Activated T-cell treated with anti-CD3 and anti-CD28 coated beads, Interleukin-2, amount 50 U/mL, for 72 hours (primary cell): Measurements from ENCODE around the gene ADISSP. TPM values are rescaled to one million over a fixed set of nuclear protein-coding genes. Genes with fewer than 3 reads are reported as not detected.
A peak's percentile ranks its signal among the peaks of the same experiment; 100 is the strongest.

Source experiments
- ATAC-seq, 2 donors: fragments of 150-1000 bp; cut with Tn5 transposase; replicated peaks in 1 of 2; 2 replicates each; pipeline ENCODE4 v1.10.0; 2021; ENCODE audit warnings: moderate library complexity in 2 of 2, mild to moderate bottlenecking in 1 of 2
- DNase-seq, 2 donors: peaks; one replicate each; pipeline ENCODE4 v3.0.0; 2021 to 2022; ENCODE audit warnings: mixed read lengths in 1 of 2
- H3K27ac Mint-ChIP-seq: one replicate; pipeline ENCODE4 v1.8.0; 2022; ENCODE audit warnings: mild to moderate bottlenecking, moderate library complexity, mixed read lengths
- H3K27me3 Mint-ChIP-seq: one replicate; pipeline ENCODE4 v1.8.0; 2022; ENCODE audit warnings: low read depth, mixed read lengths
- H3K36me3 Mint-ChIP-seq, 2 donors: one replicate each; pipeline ENCODE4 v1.8.0; 2022; ENCODE audit warnings: mixed read lengths in 2 of 2, mild to moderate bottlenecking in 1 of 2; ENCODE audit not compliant: insufficient read depth in 2 of 2
- H3K4me1 Mint-ChIP-seq: one replicate; pipeline ENCODE4 v1.8.0; 2022; ENCODE audit warnings: low read depth, mixed read lengths
- H3K4me3 Mint-ChIP-seq, 2 donors: one replicate each; pipeline ENCODE4 v1.8.0; 2022; ENCODE audit warnings: mild to moderate bottlenecking in 2 of 2, mixed read lengths in 2 of 2, moderate library complexity in 2 of 2
- H3K9me3 Mint-ChIP-seq, 2 donors: one replicate each; pipeline ENCODE4 v1.8.0; 2022; ENCODE audit warnings: mixed read lengths in 2 of 2
- total RNA-seq, 2 donors: library from RNA; stranded (reverse); gene quantifications; one replicate each; pipeline ENCODE4 v1.2.3, GENCODE V29; 2022

The ADISSP gene
- total RNA-seq, 2 donors from 2014 or later, result 26.3 to 35.8 TPM

GRCh38 chr20:3803289-3803688, 35.7 kb upstream of the ADISSP start:
- Mint-ChIP-seq H3K27ac (no peak overlapping the region), H3K4me1 (peaks cover 57% of the 10 kb centered on the region), H3K36me3 (peaks cover 11 to 34% of the 10 kb centered on the region in 2 donors), H3K27me3 (no peaks in the 10 kb centered on the region), H3K9me3 (no peaks in the 10 kb centered on the region), H3K4me3 (no peak overlapping the region)
- DNase-seq, result no peak
- no peak for ATAC-seq

- H3K9me3 Mint-ChIP-seq, result no peaks in the 10 kb centered on the region
- H3K27ac Mint-ChIP-seq, result peak overlapping the region; percentile 45
- no peaks in the 10 kb centered on the region for H3K27me3 Mint-ChIP-seq
- no peak overlapping the region for H3K4me3 Mint-ChIP-seq
- ATAC-seq, result no peak
- peaks cover 63% of the 10 kb centered on the region for H3K4me1 Mint-ChIP-seq
- no peak for DNase-seq
- peaks cover 11 to 38% of the 10 kb centered on the region in 2 donors for H3K36me3 Mint-ChIP-seq
Observed at GRCh38 chr20:3802524-3803239, 35.1 kb upstream of the ADISSP start.

- ATAC-seq, result no peak
- no peaks in the 10 kb centered on the region for H3K27me3 Mint-ChIP-seq
- H3K4me1 Mint-ChIP-seq, result peaks cover 63% of the 10 kb centered on the region
- H3K9me3 Mint-ChIP-seq, result no peaks in the 10 kb centered on the region
- H3K4me3 Mint-ChIP-seq, result no peak overlapping the region
- H3K36me3 Mint-ChIP-seq, result peaks cover 11 to 40% of the 10 kb centered on the region in 2 donors
- DNase-seq, result no peak
- no peak overlapping the region for H3K27ac Mint-ChIP-seq
Observed at GRCh38 chr20:3801846-3802245, 34.3 kb upstream of the ADISSP start.

GRCh38 chr20:3801299-3801698, 33.7 kb upstream of the ADISSP start:
- Mint-ChIP-seq H3K36me3 (peaks cover 11 to 40% of the 10 kb centered on the region in 2 donors), H3K27me3 (no peaks in the 10 kb centered on the region), H3K9me3 (no peaks in the 10 kb centered on the region), H3K4me3 (no peak overlapping the region), H3K27ac (peak overlapping the region; percentile 51), H3K4me1 (peaks cover 62% of the 10 kb centered on the region)
- DNase-seq (no peak), ATAC-seq (peak; percentile 9 to 38)

- no peak for ATAC-seq
- Mint-ChIP-seq H3K27ac (peak overlapping the region; percentile 17), H3K9me3 (no peaks in the 10 kb centered on the region), H3K36me3 (peaks cover 11 to 40% of the 10 kb centered on the region in 2 donors), H3K27me3 (no peaks in the 10 kb centered on the region), H3K4me3 (no peak overlapping the region), H3K4me1 (peaks cover 62% of the 10 kb centered on the region)
- no peak for DNase-seq
Observed at GRCh38 chr20:3800878-3801260, 33.3 kb upstream of the ADISSP start.

- peak overlapping the region; percentile 9 for H3K27ac Mint-ChIP-seq
- no peaks in the 10 kb centered on the region for H3K27me3 Mint-ChIP-seq
- DNase-seq, result no peak
- no peak for ATAC-seq
- H3K9me3 Mint-ChIP-seq, result no peaks in the 10 kb centered on the region
- peaks cover 11 to 37% of the 10 kb centered on the region in 2 donors for H3K36me3 Mint-ChIP-seq
- peaks cover 65% of the 10 kb centered on the region for H3K4me1 Mint-ChIP-seq
- peak overlapping the region; percentile 12 to 33 for H3K4me3 Mint-ChIP-seq
Observed at GRCh38 chr20:3800256-3800877, 32.8 kb upstream of the ADISSP start.

GRCh38 chr20:3798908-3799248, 31.3 kb upstream of the ADISSP start:
- no peaks in the 10 kb centered on the region for H3K27me3 Mint-ChIP-seq
- no peaks in the 10 kb centered on the region for H3K9me3 Mint-ChIP-seq
- H3K4me3 Mint-ChIP-seq, result peak overlapping the region; percentile 94 to 96
- DNase-seq, result no peak
- peaks cover 10 to 31% of the 10 kb centered on the region in 2 donors for H3K36me3 Mint-ChIP-seq
- H3K27ac Mint-ChIP-seq, result peak overlapping the region; percentile 95
- peaks cover 65% of the 10 kb centered on the region for H3K4me1 Mint-ChIP-seq
- ATAC-seq, result no peak

- Mint-ChIP-seq H3K36me3 (peaks cover 10 to 27% of the 10 kb centered on the region in 2 donors), H3K9me3 (no peaks in the 10 kb centered on the region), H3K27me3 (no peaks in the 10 kb centered on the region), H3K4me3 (peak overlapping the region; percentile 94 to 96), H3K27ac (peak overlapping the region; percentile 95), H3K4me1 (peaks cover 60% of the 10 kb centered on the region)
- ATAC-seq (no peak), DNase-seq (no peak)
Observed at GRCh38 chr20:3798373-3798768, 30.8 kb upstream of the ADISSP start.

- ATAC-seq (peak; percentile 31 to 38), DNase-seq (peak; percentile 57 to 58)
- Mint-ChIP-seq H3K27me3 (no peaks in the 10 kb centered on the region), H3K9me3 (no peaks in the 10 kb centered on the region), H3K27ac (peak overlapping the region; percentile 95), H3K4me3 (peak overlapping the region; percentile 94 to 96), H3K4me1 (peaks cover 57% of the 10 kb centered on the region), H3K36me3 (peaks cover 10 to 24% of the 10 kb centered on the region in 2 donors)
Observed at GRCh38 chr20:3797592-3798372, 30.2 kb upstream of the ADISSP start.

- Mint-ChIP-seq H3K4me1 (peaks cover 52% of the 10 kb centered on the region), H3K27me3 (no peaks in the 10 kb centered on the region), H3K4me3 (peak overlapping the region; percentile 94 to 96), H3K9me3 (no peaks in the 10 kb centered on the region), H3K27ac (peak overlapping the region; percentile 95), H3K36me3 (peaks cover 8 to 19% of the 10 kb centered on the region in 2 donors)
- ATAC-seq (no peak), DNase-seq (no peak)
Observed at GRCh38 chr20:3797226-3797545, 29.6 kb upstream of the ADISSP start.

GRCh38 chr20:3796477-3797225, 29.1 kb upstream of the ADISSP start:
- no peaks in the 10 kb centered on the region for H3K27me3 Mint-ChIP-seq
- H3K36me3 Mint-ChIP-seq, result peaks cover 8 to 19% of the 10 kb centered on the region in 2 donors
- peak overlapping the region; percentile 95 for H3K27ac Mint-ChIP-seq
- no peaks in the 10 kb centered on the region for H3K9me3 Mint-ChIP-seq
- DNase-seq (no peak), ATAC-seq (peak in 1 of 2 donors; percentile 2)
- peak overlapping the region; percentile 94 to 96 for H3K4me3 Mint-ChIP-seq
- peaks cover 52% of the 10 kb centered on the region for H3K4me1 Mint-ChIP-seq

- Mint-ChIP-seq H3K36me3 (peaks cover 6 to 17% of the 10 kb centered on the region in 2 donors), H3K27me3 (no peaks in the 10 kb centered on the region), H3K4me1 (peaks cover 46% of the 10 kb centered on the region), H3K9me3 (no peaks in the 10 kb centered on the region), H3K4me3 (peak within 1 kb of the TSS; percentile 94 to 96), H3K27ac (peak within 1 kb of the TSS; percentile 95)
- ATAC-seq, result peak; percentile 82 to 86
- peak; percentile 89 to 91 for DNase-seq
Observed at GRCh38 chr20:3795511-3796468, 28.2 kb upstream of the ADISSP start, which contains the start of gene CDC25B. TSS of gene CDC25B (plus strand) at chr20:3796310. CDS start at chr20:3796532, 222 bp downstream.
